B cell (primary cell): ENCODE data around the gene RFX4. TPM values are rescaled to one million over a fixed set of nuclear protein-coding genes. Genes with fewer than 3 reads are reported as not detected.

Experiments
- ATAC-seq: fragments of 200-7000 bp; cut with Tn5 transposase; one replicate; pipeline ENCODE4 v1.10.0; 2021; ENCODE audit warnings: low read depth, mild to moderate bottlenecking, moderate number of reproducible peaks, moderate library complexity
- CTCF ChIA-PET: fragments of 350-600 bp; sonication (Branson Sonifier 250); formaldehyde crosslinking; loops from one replicate; lab custom pipeline; 2021; ENCODE audit warnings: antibody characterized with exemption, inconsistent platforms; lab: Charles Lee
- POLR2A ChIA-PET: fragments of 350-600 bp; sonication (Branson Sonifier 250); formaldehyde crosslinking; loops from one replicate; lab custom pipeline; 2021; ENCODE audit warnings: antibody characterized with exemption; lab: Charles Lee
- DNase-seq: peaks from one replicate; pipeline ENCODE4 v3.0.0; 2013
- H2AFZ ChIP-seq: 2 replicates; pipeline ENCODE4 v1.6.1; 2012; ENCODE audit warnings: mild to moderate bottlenecking, low read depth, low read length; ENCODE audit not compliant: insufficient read depth, poor library complexity, severe bottlenecking
- H3K27ac ChIP-seq, 2 donors: 1 replicate in 1 of 2; 2 replicates in 1 of 2; pipeline ENCODE4 v1.5.1; 2012 to 2013; ENCODE audit warnings: low read length in 2 of 2, mild to moderate bottlenecking in 2 of 2, moderate library complexity in 1 of 2
- H3K27me3 ChIP-seq, 4 experiments: fragments of 200-600 bp in 1 of 4; sonication (generic) in 1 of 4; replicated peaks in 1 of 4; 1 replicate in 2 of 4; 2 replicates in 2 of 4; pipeline versions ENCODE4 v1.6.1 to v1.7.0; 2013 to 2016; ENCODE audit warnings: low read length in 3 of 4, mild to moderate bottlenecking in 2 of 4, mixed read lengths in 1 of 4, moderate library complexity in 1 of 4; ENCODE audit not compliant: insufficient read depth in 4 of 4, control insufficient read depth in 3 of 4; ENCODE audit errors: control extremely low read depth in 1 of 4
- H3K36me3 ChIP-seq, 2 experiments: replicated peaks in 1 of 2; 1 replicate in 1 of 2; 2 replicates in 1 of 2; pipeline versions ENCODE4 v1.6.1 to v1.7.1; 2013; ENCODE audit warnings: low read length in 1 of 2; ENCODE audit not compliant: insufficient read depth in 2 of 2, control insufficient read depth in 1 of 2; ENCODE audit errors: control extremely low read depth in 1 of 2, extremely low read depth in 1 of 2
- H3K4me1 ChIP-seq, 2 donors: fragments of 200-600 bp in 1 of 2; sonication (generic) in 1 of 2; 1 replicate in 1 of 2; 2 replicates in 1 of 2; pipeline versions ENCODE4 v1.5.1 to v1.6.1; 2013 to 2017; ENCODE audit warnings: low read length in 2 of 2; ENCODE audit not compliant: control insufficient read depth in 2 of 2, insufficient read depth in 2 of 2
- H3K4me2 ChIP-seq: replicated peaks from 2 replicates; pipeline ENCODE3; 2012; ENCODE audit warnings: mild to moderate bottlenecking, low read depth, low read length; ENCODE audit not compliant: poor library complexity, severe bottlenecking
- H3K4me3 ChIP-seq, 5 experiments: fragments of 200-600 bp in 1 of 5; sonication (generic) in 1 of 5; 1 replicate in 3 of 5; 2 replicates in 2 of 5; pipeline versions ENCODE4 v1.5.1 to v1.7.0; 2011 to 2016; ENCODE audit warnings: low read length in 4 of 5, mild to moderate bottlenecking in 4 of 5, low read depth in 2 of 5, control low read depth in 1 of 5, moderate library complexity in 1 of 5; ENCODE audit not compliant: insufficient read depth in 1 of 5; ENCODE audit errors: control extremely low read depth in 1 of 5, extremely low read depth in 1 of 5
- H3K79me2 ChIP-seq: fragments of 200-600 bp; sonication (generic); one replicate; pipeline ENCODE4 v1.6.0; 2016; ENCODE audit warnings: low read length; ENCODE audit not compliant: control insufficient read depth, insufficient read depth
- H3K9ac ChIP-seq: fragments of 200-600 bp; sonication (generic); 2 replicates; pipeline ENCODE4 v1.6.1; 2017; ENCODE audit warnings: mild to moderate bottlenecking, low read length, moderate library complexity
- H3K9me3 ChIP-seq, 3 donors: one replicate each; pipeline versions ENCODE4 v1.6.1 to v1.7.1; 2013; ENCODE audit warnings: low read length in 2 of 3; ENCODE audit not compliant: control insufficient read depth in 2 of 3, insufficient read depth in 1 of 3; ENCODE audit errors: control extremely low read depth in 1 of 3
- H4K20me1 ChIP-seq: 2 replicates; pipeline ENCODE4 v1.6.0; 2012; ENCODE audit warnings: mild to moderate bottlenecking, low read length; ENCODE audit not compliant: insufficient read depth, control insufficient read depth, poor library complexity, severe bottlenecking
- H3K27ac Mint-ChIP-seq: one replicate; pipeline ENCODE4 v1.8.0; 2021; ENCODE audit warnings: mixed read lengths
- H3K27me3 Mint-ChIP-seq: one replicate; pipeline ENCODE4 v1.8.0; 2021; ENCODE audit warnings: mixed read lengths
- H3K4me1 Mint-ChIP-seq: one replicate; pipeline ENCODE4 v1.8.0; 2021; ENCODE audit warnings: mixed read lengths
- H3K4me3 Mint-ChIP-seq: one replicate; pipeline ENCODE4 v1.8.0; 2021; ENCODE audit warnings: mixed read lengths
- H3K9me3 Mint-ChIP-seq: one replicate; pipeline ENCODE4 v1.8.0; 2022; ENCODE audit warnings: mixed read lengths; ENCODE audit not compliant: insufficient read depth
- EZH2 ChIP-seq: IDR thresholded peaks from 2 replicates; pipeline ENCODE4 v1.6.1; 2012; ENCODE audit warnings: borderline replicate concordance, low read depth, mild to moderate bottlenecking, moderate library complexity, low read length; ENCODE audit not compliant: insufficient read depth, poor library complexity, severe bottlenecking
- WGBS: methylation state at CpG from one replicate; pipeline ENCODE4 v1.1.5; 2013; ENCODE audit warnings: missing lambda C conversion rate; ENCODE audit not compliant: insufficient coverage; 5-methylcytosine and 5-hydroxymethylcytosine counted together
- intact Hi-C: fragments of 100-400 bp; cut with micrococcal nuclease; formaldehyde crosslinking; loops from one replicate; pipeline ENCODE4 v1.10.0; 2022
- polyA plus RNA-seq: library from polyadenylated mRNA; depleted of rRNA; stranded (reverse); fragments of >200 nt; gene quantifications from 2 replicates; pipeline ENCODE4 v1.2.3, GENCODE V29; 2012
- total RNA-seq, 2 donors: library from RNA; stranded (reverse); fragments of 120-200 nt in 1 of 2; gene quantifications; 1 replicate in 1 of 2; 2 replicates in 1 of 2; pipeline versions ENCODE4 v1.2.3 to v1.2.4, GENCODE V29; 2013 to 2022
- TF ChIP-seq, protein P1 (sequence below): fragments of 200-600 bp; IDR thresholded peaks from one replicate; pipeline ENCODE4 v1.8.0; 2022; ENCODE audit warnings: antibody characterized with exemption, mild to moderate bottlenecking

Gene RFX4
- total and polyA plus RNA-seq, 2 donors (not counting 1 experiment from before 2014, with no cell fraction given), result not detected

DNA sequence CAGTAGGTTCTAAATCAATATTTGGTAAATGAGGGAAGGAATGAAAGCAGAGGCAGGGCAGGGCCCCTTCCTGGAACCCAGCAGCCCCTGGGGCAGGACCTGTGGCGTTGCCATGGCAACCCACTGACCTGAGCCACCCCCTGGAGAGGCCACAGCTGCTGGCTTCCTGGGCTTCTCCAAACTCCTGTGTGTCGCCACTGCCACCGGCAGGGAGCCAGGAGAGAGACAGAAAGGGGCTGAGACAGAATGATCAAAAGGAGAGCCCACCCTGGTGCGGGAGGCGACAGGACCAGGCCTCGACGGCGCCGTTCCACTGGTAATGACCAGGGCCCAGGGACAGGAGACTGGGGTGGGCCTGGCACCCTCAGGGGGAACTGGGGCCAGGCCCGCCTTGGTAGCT, 18.2 kb downstream of the RFX4 start:
- DNase-seq, result no peak
- no peaks in the 10 kb centered on the region for H3K4me1 ChIP-seq
- H3K36me3 ChIP-seq, result no peaks in the 10 kb centered on the region
- H3K79me2 ChIP-seq, result no peaks in the 10 kb centered on the region
- H4K20me1 ChIP-seq, result no peaks in the 10 kb centered on the region
- H3K9ac ChIP-seq, result no peak overlapping the region
- H3K27me3 ChIP-seq, result peaks cover 0 to 3% (median 0%) of the 10 kb centered on the region in 4 experiments
- POLR2A ChIA-PET, result no interaction called here
- no peak overlapping the region for H3K4me2 ChIP-seq
- no peak overlapping the region for H2AFZ ChIP-seq
- CTCF ChIA-PET, result no interaction called here
- ATAC-seq, result no peak
- H3K9me3 Mint-ChIP-seq, result no peaks in the 10 kb centered on the region
- 94% methylated on average over 10 of the region's 10 CpGs for WGBS
- TF ChIP-seq, protein P1, sequence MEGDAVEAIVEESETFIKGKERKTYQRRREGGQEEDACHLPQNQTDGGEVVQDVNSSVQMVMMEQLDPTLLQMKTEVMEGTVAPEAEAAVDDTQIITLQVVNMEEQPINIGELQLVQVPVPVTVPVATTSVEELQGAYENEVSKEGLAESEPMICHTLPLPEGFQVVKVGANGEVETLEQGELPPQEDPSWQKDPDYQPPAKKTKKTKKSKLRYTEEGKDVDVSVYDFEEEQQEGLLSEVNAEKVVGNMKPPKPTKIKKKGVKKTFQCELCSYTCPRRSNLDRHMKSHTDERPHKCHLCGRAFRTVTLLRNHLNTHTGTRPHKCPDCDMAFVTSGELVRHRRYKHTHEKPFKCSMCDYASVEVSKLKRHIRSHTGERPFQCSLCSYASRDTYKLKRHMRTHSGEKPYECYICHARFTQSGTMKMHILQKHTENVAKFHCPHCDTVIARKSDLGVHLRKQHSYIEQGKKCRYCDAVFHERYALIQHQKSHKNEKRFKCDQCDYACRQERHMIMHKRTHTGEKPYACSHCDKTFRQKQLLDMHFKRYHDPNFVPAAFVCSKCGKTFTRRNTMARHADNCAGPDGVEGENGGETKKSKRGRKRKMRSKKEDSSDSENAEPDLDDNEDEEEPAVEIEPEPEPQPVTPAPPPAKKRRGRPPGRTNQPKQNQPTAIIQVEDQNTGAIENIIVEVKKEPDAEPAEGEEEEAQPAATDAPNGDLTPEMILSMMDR, result no peak
- no peak for TF ChIP-seq EZH2
- H3K4me3 Mint-ChIP-seq, result no peak overlapping the region
- peaks cover 52% of the 10 kb centered on the region for H3K27me3 Mint-ChIP-seq
- no peak overlapping the region for H3K27ac ChIP-seq
- H3K4me3 ChIP-seq, result no peak overlapping the region
- H3K4me1 Mint-ChIP-seq, result no peaks in the 10 kb centered on the region
- intact Hi-C loops, result no loop called here
- H3K9me3 ChIP-seq, result no peaks in the 10 kb centered on the region
- no peak overlapping the region for H3K27ac Mint-ChIP-seq

DNA sequence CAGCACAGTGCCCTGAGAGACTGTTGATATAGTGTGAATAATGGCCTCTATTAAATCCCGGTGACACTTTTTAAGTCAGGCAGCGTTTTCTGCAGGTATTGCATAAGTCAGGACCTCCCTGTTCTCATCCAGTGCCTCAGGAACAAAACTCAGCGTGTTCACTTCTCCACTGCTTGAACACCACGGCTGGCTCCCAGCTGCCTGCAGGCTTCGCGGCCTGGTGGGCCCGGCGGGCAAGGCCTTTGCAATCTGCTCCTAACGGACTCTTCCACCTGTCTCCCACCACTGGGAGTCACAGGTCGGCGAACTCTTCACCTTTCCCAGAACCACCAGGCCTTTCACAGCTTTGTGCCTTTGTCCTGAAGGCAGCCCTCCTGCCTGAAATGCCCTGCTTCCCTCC, 18.7 kb downstream of the RFX4 start:
- H2AFZ ChIP-seq, result no peak overlapping the region
- POLR2A ChIA-PET, result no interaction called here
- H4K20me1 ChIP-seq, result no peaks in the 10 kb centered on the region
- no peaks in the 10 kb centered on the region for H3K4me1 Mint-ChIP-seq
- no peaks in the 10 kb centered on the region for H3K79me2 ChIP-seq
- no peak overlapping the region for H3K4me2 ChIP-seq
- H3K4me3 ChIP-seq, result no peak overlapping the region
- no peaks in the 10 kb centered on the region for H3K9me3 Mint-ChIP-seq
- no peak for DNase-seq
- ATAC-seq, result no peak
- no peaks in the 10 kb centered on the region for H3K9me3 ChIP-seq
- no peak overlapping the region for H3K27ac Mint-ChIP-seq
- no peaks in the 10 kb centered on the region for H3K36me3 ChIP-seq
- TF ChIP-seq, protein P1, result no peak
- no peak for TF ChIP-seq EZH2
- 91% methylated on average over 11 of the region's 11 CpGs for WGBS
- H3K4me1 ChIP-seq, result no peaks in the 10 kb centered on the region
- no peak overlapping the region for H3K9ac ChIP-seq
- H3K4me3 Mint-ChIP-seq, result no peak overlapping the region
- H3K27me3 ChIP-seq, result peaks cover 0 to 3% (median under 1%) of the 10 kb centered on the region in 4 experiments
- peaks cover 48% of the 10 kb centered on the region for H3K27me3 Mint-ChIP-seq
- no peak overlapping the region for H3K27ac ChIP-seq
- CTCF ChIA-PET, result no interaction called here
- intact Hi-C loops, result no loop called here
